Retina (tissue), 1 donor: ENCODE results near the gene PRR36.
"Not testable (repeated sequence)": the region's sequence is repeated elsewhere in the genome, so short reads cannot be mapped to it uniquely, and the experiment has no call there.

Experiments
- DNase-seq: peaks from one replicate; pipeline ENCODE4 v3.0.0-alpha.2; 2016

PRR36 gene

GRCh38 chr19:7897292-7897691, 23.1 kb upstream of the PRR36 start:
- DNase-seq: no peak

DNA sequence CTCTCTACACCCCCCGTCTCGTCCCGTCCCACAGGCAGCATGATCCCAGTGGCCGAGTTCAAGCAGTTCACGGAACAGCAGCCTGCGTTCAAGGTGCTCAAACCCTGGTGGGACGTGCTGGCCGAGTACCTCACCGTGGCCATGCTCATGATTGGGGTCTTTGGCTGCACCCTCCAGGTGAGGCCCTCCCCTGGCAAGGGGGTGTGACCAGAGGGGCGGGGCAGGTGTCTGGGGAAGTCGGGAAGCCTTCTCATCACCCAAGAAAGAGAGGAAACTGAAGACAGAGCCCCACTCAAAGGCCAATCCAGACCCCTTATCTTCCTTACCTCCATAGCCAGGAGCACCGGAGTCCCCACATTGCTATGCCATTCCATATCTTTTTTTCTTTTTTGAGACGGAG, 21.4 kb upstream of the PRR36 start:
- no peak for DNase-seq

DNA sequence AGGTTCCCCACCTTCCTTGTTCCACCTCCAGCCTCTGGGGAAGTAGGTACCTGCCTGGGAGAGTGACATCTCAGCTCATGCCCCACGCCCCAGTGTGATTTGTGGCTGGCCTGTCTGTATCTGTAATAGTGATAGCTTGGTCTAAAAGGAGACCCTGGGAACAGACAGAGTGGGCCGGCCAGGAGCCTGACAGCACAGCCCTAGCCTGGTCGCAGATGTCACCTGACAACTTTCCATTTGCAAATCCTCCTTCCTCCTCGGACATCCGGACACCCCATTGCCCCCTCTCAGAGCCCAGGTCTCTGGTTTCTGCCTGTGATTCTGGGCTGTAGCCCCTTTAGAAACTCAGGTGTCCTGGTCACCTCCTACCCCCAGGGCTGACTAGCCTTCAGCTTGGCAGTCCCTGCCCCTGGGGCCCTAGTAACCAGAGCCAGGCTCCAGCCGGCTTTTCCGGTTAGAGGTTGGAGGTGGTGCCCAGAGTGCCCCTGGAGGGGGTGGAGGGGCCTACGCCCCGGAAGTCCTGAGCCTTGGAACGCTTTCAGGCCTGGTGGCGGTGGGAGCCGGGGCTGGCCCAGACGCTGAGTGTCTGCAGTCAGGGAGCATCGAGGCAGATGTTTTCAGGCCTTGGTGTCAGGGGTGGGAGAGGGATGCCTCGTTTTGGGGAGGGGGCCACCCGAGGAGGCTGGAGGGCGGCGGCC, 20.6 kb upstream of the PRR36 start:
- no peak for DNase-seq

GRCh38 chr19:7893362-7894101, 19.3 kb upstream of the PRR36 start:
- DNase-seq: not testable (repeated sequence)

DNA sequence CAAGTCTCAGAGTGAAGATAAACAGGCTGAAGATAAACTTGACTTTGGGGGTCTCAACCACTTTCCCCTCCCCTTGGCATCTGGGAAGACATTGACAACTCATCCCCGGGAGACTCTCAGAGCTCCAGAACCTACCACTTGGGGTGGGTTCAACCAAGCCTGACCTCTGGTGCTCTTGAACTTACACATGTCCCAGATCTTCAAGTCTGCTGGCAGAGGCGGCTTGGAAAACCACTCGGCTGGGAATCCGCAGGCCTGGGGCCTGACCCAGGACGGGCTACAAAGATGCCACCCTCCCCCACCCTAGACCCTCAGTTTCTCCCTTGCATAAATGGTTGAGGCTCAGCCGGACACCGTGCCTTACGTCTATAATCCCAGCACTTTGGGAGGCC, 14.6 kb upstream of the PRR36 start:
- DNase-seq: no peak

GRCh38 chr19:7888145-7888825, 14.1 kb upstream of the PRR36 start, which contains the start of gene LRRC8E:
Gene LRRC8E, plus strand, starts transcription at chr19:7888510. Its CDS starts 7,094 bp downstream, at chr19:7895604.
- peak; percentile 26 for DNase-seq

- DNase-seq: no peak
Observed at GRCh38 chr19:7887408-7888144, 13.4 kb upstream of the PRR36 start.

DNA sequence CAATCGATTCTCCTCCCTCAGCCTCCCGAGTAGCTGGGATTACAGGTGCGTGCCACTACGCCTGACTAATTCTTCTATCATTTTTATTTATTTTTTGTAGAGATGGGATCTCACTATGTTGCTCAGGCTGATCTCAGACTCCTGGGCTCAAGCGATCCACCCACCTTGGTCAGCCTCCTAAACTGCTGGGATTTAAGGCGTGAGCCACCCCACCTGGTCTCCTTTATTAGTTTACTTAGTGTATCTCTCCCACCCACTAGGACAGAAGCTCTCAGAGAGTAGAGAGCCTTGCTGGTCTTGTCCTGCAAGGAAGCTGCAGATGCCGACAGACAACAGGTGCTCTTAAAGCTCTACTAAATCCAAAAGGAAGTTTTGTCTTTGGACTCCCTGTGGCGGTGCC, 11.6 kb upstream of the PRR36 start:
- no peak for DNase-seq

GRCh38 chr19:7883796-7884570, 9.8 kb upstream of the PRR36 start:
- DNase-seq: no peak

DNA sequence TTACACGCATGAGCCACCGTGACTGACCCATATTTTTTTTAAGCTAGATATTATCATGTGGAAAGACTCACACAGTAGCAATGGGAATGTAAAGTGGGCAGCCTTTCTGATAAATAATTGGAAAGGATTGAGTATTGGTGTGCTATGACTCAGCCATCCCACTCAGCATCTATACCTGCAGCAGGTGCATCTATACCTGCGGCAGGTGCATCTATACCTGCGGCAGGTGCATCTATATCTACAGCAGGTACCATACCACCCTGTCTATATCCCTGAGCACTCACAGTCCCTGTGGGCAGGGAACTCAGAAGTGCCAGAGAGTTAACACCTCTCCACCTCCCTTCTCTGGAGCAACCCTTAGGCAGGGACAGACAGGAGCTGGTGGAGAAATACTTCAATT, 8.9 kb upstream of the PRR36 start:
- no peak for DNase-seq

DNA sequence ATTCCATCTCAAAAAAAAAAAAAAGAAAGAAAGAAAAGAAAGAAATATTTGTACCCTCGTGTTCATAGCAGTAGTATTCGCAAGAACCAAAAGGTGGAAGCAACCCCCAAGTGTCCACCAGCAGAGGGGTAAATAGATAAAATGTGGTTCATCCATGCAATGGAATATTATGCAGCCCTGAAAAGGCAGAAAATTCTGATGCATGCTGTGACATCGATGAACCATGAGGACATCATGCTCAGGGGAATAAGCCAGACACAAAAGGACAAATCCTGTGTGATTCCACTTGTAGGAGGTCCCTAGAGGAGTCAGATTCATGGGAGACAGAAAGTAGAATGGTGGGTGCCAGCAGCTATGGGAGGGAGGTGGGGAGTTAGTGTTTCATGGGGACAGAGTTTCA, 7.7 kb upstream of the PRR36 start:
- no peak for DNase-seq

DNA sequence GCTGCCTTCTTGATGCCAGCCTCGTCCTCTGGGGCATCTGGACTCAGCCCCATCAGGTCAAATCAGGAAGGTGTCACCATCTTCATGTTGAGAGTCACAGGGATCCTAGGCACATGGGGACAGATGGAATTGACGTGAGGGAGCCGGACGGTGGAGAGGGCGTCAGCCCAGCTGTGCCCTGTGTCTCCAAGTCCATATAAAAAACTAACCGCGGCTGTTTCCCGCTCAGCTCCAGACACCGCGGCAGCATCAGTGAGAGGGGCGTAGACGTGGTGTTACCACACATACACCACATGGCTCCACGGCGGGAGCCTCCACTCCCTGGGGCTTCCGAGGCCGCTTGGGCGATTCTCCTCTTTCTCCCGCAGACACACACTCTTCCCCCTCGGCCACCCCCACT, 5.6 kb upstream of the PRR36 start:
- DNase-seq: peak; percentile 20

DNA sequence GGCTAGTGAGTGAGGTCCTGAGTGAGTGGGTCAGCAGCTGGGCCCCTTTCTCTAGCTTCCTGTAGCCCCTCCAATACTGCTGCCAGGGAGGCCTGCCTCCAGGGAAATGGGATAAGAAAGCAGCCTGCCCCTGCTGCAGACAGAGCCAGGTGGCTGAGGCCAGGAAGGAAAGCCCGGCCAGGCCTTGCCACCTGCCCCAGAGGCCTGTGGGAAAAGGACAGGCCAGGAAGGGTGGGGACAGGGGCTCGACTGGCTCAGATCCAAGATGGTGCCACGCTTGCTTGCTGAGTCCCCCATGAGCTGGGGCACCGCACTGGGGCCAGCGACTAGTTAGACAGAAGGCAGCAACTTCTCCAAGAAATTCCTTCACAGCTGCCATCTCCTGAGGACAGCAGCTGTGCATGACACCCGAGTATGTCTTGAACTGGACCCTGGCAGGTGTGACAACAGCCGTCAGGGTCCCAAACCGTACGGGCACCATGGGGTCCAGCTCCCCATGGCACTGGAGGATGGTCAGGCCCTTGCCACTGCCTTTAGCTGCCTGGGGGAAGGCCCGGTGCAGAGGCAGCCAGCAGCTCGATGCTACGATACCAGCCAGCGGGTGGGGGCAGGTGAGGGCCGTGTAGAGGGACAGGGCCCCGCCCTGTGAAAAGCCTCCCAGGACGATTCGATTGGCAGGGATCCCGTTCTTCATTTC, 5.1 kb upstream of the PRR36 start:
- DNase-seq: no peak

DNA sequence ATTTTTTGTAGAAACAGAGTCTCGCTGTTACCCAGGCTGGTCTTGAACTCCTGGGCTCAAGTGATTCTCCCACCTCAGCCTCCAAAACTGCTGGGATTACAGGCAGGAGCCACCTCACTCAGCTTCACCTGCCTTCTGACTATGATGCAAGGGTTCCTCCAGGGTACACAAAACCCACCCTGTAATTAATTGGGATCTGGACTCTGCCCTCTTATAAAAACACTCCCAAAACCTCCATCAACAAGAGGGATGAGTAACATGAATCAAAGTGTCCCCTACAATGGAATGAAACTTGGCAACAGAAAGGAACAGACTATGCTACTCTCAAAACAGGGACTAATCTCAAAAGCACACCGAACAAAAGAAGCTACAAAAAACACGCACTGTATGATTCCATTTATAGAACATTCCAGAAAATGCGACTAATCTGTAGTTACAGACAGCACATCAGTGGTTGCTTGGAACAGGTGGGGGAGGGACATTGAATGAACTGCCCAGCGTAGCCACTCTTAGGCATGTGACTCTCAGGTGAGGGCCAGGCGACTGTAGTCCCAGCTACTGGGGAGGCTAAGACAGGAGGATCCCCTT, 3.2 kb upstream of the PRR36 start:
- DNase-seq: no peak

DNA sequence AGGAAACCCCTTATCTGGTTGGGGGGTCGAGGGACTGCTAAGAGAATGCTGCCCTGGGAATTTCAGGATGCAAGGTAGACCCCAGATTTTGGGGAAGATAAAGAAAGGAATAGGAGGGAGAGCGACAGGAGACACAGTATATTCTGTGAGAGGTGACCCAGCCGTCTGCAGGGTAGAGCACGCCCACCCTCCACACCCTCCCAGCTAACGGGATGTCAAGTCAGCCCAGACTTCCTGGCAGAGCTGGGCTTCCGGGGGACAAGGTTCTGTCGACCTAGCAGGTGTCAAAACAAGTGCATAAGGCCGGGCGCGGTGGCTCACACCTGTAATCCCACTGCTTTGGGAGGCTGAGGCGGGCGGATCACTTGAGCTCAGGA, 695 bp upstream of the PRR36 start:
- no peak for DNase-seq

GRCh38 chr19:7873304-7874075, 700 bp downstream of the PRR36 start:
- no peak for DNase-seq

GRCh38 chr19:7872306-7873204, 1.6 kb downstream of the PRR36 start:
- no peak for DNase-seq

DNA sequence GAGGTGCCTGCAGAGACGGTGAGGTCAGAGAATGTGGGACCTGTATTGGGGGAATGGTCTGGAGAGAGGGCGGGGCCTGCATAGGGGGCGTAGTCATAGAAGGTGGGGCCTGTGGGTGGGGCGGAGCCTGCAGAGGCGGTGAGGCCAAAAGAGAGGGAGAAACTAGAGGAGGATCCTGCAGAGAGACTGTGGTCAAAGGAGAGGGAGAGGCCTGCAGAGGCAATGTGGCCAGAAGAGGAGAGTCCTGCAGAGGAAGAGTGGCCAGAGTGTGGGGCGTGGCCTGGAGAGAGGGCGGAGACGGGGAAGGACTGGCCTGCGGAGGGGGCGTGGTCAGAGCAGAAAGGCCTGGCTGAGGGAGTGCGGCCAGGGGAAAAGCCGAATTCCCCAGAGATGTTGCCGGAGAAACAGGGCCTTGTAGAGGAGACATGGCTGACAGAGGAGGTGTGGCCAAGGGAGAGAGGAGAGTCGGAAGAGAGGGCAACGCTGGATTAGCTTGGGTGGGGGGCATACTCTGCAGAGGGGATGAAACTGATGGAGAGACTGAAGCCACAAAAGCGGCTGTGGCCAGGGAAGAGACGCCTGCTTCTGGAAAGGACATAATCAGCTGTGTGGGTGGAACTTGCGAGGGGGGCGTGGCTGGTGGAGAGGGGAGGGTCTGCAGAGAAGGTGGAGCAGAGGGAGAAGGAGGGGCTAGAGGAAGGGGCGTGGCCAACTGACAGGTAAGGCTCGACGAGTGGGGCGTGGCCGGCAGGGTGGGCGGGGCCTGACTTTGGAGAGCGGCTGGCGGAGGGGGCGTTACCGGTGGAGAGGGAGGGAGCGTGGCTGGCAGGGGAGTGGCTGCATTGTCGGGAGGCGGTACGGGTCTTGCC, 2.5 kb downstream of the PRR36 start:
- DNase-seq: peak; percentile 81
